K562 (cell line): ENCODE data around the gene ASCL3. TPM values are rescaled to one million over a fixed set of nuclear protein-coding genes. Genes with fewer than 3 reads are reported as not detected.

Experiments used
- ATAC-seq: fragments of 200-7000 bp; cut with Tn5 transposase; 3 replicates; pipeline ENCODE4 v1.9.1; 2020; ENCODE audit warnings: moderate library complexity
- BruUV-seq: library from RNA; stranded (reverse); fragments of 400-500 nt; replicated peaks from 2 replicates; lab custom pipeline; 2021; lab: Mats Ljungman, UMichigan
- CTCF ChIA-PET: fragments of 300-600 bp; formaldehyde crosslinking; extraction: SDS; loops from one replicate; lab custom pipeline; 2021; ENCODE audit warnings: low intra/inter-chr PET ratio; lab: Yijun Ruan, JAX
- POLR2A ChIA-PET: fragments of 300-600, 350-650 bp; sonication (Branson Sonifier 250); formaldehyde crosslinking; extraction: SDS; loops from one replicate; lab custom pipeline; 2021; ENCODE audit warnings: antibody characterized with exemption, inconsistent platforms; lab: Yijun Ruan, JAX
- DNase-seq, 4 experiments: peaks; one replicate each; pipeline versions ENCODE4 v3.0.0 to v3.0.0-alpha.2; 2011 to 2018; ENCODE audit warnings: low spot score in 3 of 4, mixed read lengths in 3 of 4; ENCODE audit errors: extremely low read depth in 1 of 4
- FAIRE-seq: peaks from 2 replicates; lab custom pipeline; 2011; peaks lifted over from hg19 to GRCh38; lab: Jason Lieb, UNC
- H2AFZ ChIP-seq: 2 replicates; pipeline ENCODE4 v1.6.0; 2011; ENCODE audit warnings: low read depth, low read length, control low read depth, inconsistent platforms
- H3K27ac ChIP-seq: fragments of 200-600 bp; 3 replicates; pipeline ENCODE4 v1.8.0; 2011; ENCODE audit warnings: low read depth, mild to moderate bottlenecking, control low read depth, inconsistent platforms, low read length, moderate library complexity, mixed read lengths; ENCODE audit errors: extremely low read depth
- H3K27me3 ChIP-seq, 2 experiments: fragments of 300-600 bp in 1 of 2; 2 replicates in 1 of 2; 3 replicates in 1 of 2; pipeline versions ENCODE4 v1.6.0 to v1.8.0; 2011; ENCODE audit warnings: inconsistent platforms in 2 of 2, low read length in 2 of 2, mild to moderate bottlenecking in 1 of 2, mixed read lengths in 1 of 2, moderate library complexity in 1 of 2; ENCODE audit not compliant: control insufficient read depth in 2 of 2, insufficient read depth in 2 of 2
- H3K36me3 ChIP-seq: fragments of 300-600 bp; 3 replicates; pipeline ENCODE4 v1.8.0; 2011; ENCODE audit warnings: mild to moderate bottlenecking, low read length, inconsistent platforms; ENCODE audit not compliant: control insufficient read depth, insufficient read depth
- H3K4me1 ChIP-seq, 2 experiments: fragments of 200-600 bp in 1 of 2; replicated peaks in 1 of 2; 2 replicates in 1 of 2; 3 replicates in 1 of 2; pipeline versions ENCODE4 v1.5.1 to v1.8.0; 2011; ENCODE audit warnings: inconsistent platforms in 2 of 2, low read length in 2 of 2, mild to moderate bottlenecking in 1 of 2, mixed read lengths in 1 of 2, moderate library complexity in 1 of 2; ENCODE audit not compliant: control insufficient read depth in 2 of 2, insufficient read depth in 2 of 2
- H3K4me2 ChIP-seq: 2 replicates; pipeline ENCODE4 v1.6.1; 2011; ENCODE audit warnings: low read length, control low read depth, inconsistent platforms, mixed read lengths; ENCODE audit not compliant: insufficient read depth
- H3K4me3 ChIP-seq: fragments of 200-600 bp; sonication (generic), shearing (Covaris generic); 2 replicates; pipeline ENCODE4 v1.5.1; 2016; ENCODE audit warnings: control low read depth, inconsistent platforms
- H3K79me2 ChIP-seq: fragments of 200-600 bp; 3 replicates; pipeline ENCODE4 v1.8.0; 2011; ENCODE audit warnings: low read length, inconsistent platforms; ENCODE audit not compliant: control insufficient read depth, insufficient read depth
- H3K9ac ChIP-seq, 2 experiments: 2 replicates each; pipeline versions ENCODE4 v1.6.0 to v1.6.1; 2011; ENCODE audit warnings: low read depth in 2 of 2, low read length in 2 of 2, control low read depth in 1 of 2, inconsistent platforms in 1 of 2, mild to moderate bottlenecking in 1 of 2, mixed read lengths in 1 of 2; ENCODE audit not compliant: insufficient read depth in 1 of 2
- H3K9me1 ChIP-seq: one replicate; pipeline ENCODE4 v1.6.0; 2011; ENCODE audit warnings: inconsistent platforms, mild to moderate bottlenecking, low read length, moderate library complexity; ENCODE audit not compliant: control insufficient read depth, insufficient read depth
- H3K9me3 ChIP-seq: replicated peaks from 2 replicates; pipeline ENCODE4 v1.5.1; 2011; ENCODE audit warnings: low read depth, low read length, inconsistent platforms; ENCODE audit not compliant: control insufficient read depth, insufficient read depth
- H4K20me1 ChIP-seq: replicated peaks from 2 replicates; pipeline ENCODE4 v1.6.1; 2011; ENCODE audit warnings: low read length, inconsistent platforms, mixed read lengths; ENCODE audit not compliant: control insufficient read depth, insufficient read depth
- ARID4B ChIP-seq: sonication (generic); formaldehyde crosslinking; IDR thresholded peaks from 2 replicates; pipeline ENCODE4 v1.8.0; 2022; ENCODE audit warnings: mild to moderate bottlenecking, missing genetic modification reagents
- CREBBP ChIP-seq: IDR thresholded peaks from one replicate; pipeline ENCODE4 v1.6.1; 2012; ENCODE audit warnings: low read depth, mild to moderate bottlenecking, control low read depth, inconsistent platforms, low read length
- E4F1 ChIP-seq: fragments of 250-450 bp; sonication (Bioruptor Pico); IDR thresholded peaks from 2 replicates; pipeline ENCODE4 v1.5.0; 2021; ENCODE audit warnings: mild to moderate bottlenecking, borderline replicate concordance
- ERF ChIP-seq: fragments of 450-650 bp; formaldehyde crosslinking; IDR thresholded peaks from 2 replicates; pipeline ENCODE4 v1.4.0; 2020; ENCODE audit warnings: mild to moderate bottlenecking, mixed read lengths
- ZNF444 ChIP-seq: fragments of 250-450 bp; sonication (Bioruptor Pico); IDR thresholded peaks from 2 replicates; pipeline ENCODE4 v1.4.0; 2020; ENCODE audit warnings: mild to moderate bottlenecking, moderate library complexity
- WGBS: fragments of 100-300 bp; shearing (Covaris generic); methylation state at CpG from one replicate; pipeline ENCODE4 v1.1.6; 2016; ENCODE audit warnings: low coverage, mixed read lengths; ENCODE audit not compliant: insufficient coverage; ENCODE audit errors: missing lambda C conversion rate; 5-methylcytosine and 5-hydroxymethylcytosine counted together
- in situ Hi-C: fragments of 300-500 bp; cut with MboI; formaldehyde crosslinking; loops from 4 replicates; pipeline ENCODE4 v1.15.0; 2018; ENCODE audit warnings: inconsistent platforms, mixed read lengths
- intact Hi-C: fragments of 100-400 bp; cut with micrococcal nuclease; formaldehyde crosslinking; loops from 2 replicates; pipeline ENCODE4 v1.14.2; 2022
- polyA plus RNA-seq, 8 experiments: library from polyadenylated mRNA; depleted of rRNA in 4 of 8; stranded (reverse) in 5 of 8; unstranded in 3 of 8; fragments of >200 nt; fragmentation: Nextera tagmentation in 2 of 8; fragmentation: Illumina TruSeq in 1 of 8; extraction: Ambion mirVana in 2 of 8; extraction: Trizol in 1 of 8; gene quantifications; 2 replicates each; pipeline versions ENCODE4 v1.2.1 to v1.2.3, GENCODE V29; 2011 to 2014; ENCODE audit warnings: inconsistent platforms in 1 of 8, missing spikeins in 1 of 8
- total RNA-seq, 7 experiments: library from RNA; depleted of rRNA in 6 of 7; stranded (reverse); fragments of >200 nt in 6 of 7; fragmentation: Illumina TruSeq in 2 of 7; extraction: Trizol in 2 of 7; gene quantifications; 2 replicates each; pipeline versions ENCODE4 v1.2.1 to v1.2.3, GENCODE V29; 2011 to 2021; ENCODE audit warnings: low replicate concordance in 1 of 7
- TF ChIP-seq, protein P1 (sequence below): fragments of 250-450 bp; sonication (Bioruptor Pico); IDR thresholded peaks from 2 replicates; pipeline ENCODE4 v1.4.0; 2020; ENCODE audit warnings: mild to moderate bottlenecking, moderate library complexity, borderline replicate concordance

Gene ASCL3
- total and polyA plus RNA-seq, 9 of the 15 experiments (the other 6 are each of a cell fraction or from before 2014, with no cell fraction given) = not detected

- no peaks in the 10 kb centered on the region for H3K9me1 ChIP-seq
- no peak overlapping the region for H3K4me3 ChIP-seq
- peaks cover 39% of the 10 kb centered on the region for H3K36me3 ChIP-seq
- no peak overlapping the region for H3K27ac ChIP-seq
- no peak for DNase-seq
- no peak for ATAC-seq
- H3K4me1 ChIP-seq = no peaks in the 10 kb centered on the region
- WGBS = 86% methylated on average over 4 of the region's 4 CpGs
- no peak overlapping the region for H2AFZ ChIP-seq
- ChIA-PET POLR2A (no interaction called here), CTCF (no interaction called here)
- no peaks in the 10 kb centered on the region for H3K27me3 ChIP-seq
- H4K20me1 ChIP-seq = no peaks in the 10 kb centered on the region
- H3K9me3 ChIP-seq = no peaks in the 10 kb centered on the region
- FAIRE-seq = no peak
- peaks cover 22% of the 10 kb centered on the region for H3K79me2 ChIP-seq
- intact Hi-C loops (loop anchor here (10.0 kb wide), 2 partner anchors 352 to 382 kb away; no protein-coding TSS in a partner anchor), in situ Hi-C loops (no loop called here)
- BruUV-seq = no TSS peak
- no peak overlapping the region for H3K9ac ChIP-seq
- H3K4me2 ChIP-seq = no peak overlapping the region
- TF ChIP-seq ERF (CRISPR knock-in tag) (no peak), ZNF444 (CRISPR knock-in tag) (no peak), CREBBP (no peak), E4F1 (CRISPR knock-in tag) (no peak), ARID4B (CRISPR knock-in tag) (no peak)
- TF ChIP-seq, protein P1, sequence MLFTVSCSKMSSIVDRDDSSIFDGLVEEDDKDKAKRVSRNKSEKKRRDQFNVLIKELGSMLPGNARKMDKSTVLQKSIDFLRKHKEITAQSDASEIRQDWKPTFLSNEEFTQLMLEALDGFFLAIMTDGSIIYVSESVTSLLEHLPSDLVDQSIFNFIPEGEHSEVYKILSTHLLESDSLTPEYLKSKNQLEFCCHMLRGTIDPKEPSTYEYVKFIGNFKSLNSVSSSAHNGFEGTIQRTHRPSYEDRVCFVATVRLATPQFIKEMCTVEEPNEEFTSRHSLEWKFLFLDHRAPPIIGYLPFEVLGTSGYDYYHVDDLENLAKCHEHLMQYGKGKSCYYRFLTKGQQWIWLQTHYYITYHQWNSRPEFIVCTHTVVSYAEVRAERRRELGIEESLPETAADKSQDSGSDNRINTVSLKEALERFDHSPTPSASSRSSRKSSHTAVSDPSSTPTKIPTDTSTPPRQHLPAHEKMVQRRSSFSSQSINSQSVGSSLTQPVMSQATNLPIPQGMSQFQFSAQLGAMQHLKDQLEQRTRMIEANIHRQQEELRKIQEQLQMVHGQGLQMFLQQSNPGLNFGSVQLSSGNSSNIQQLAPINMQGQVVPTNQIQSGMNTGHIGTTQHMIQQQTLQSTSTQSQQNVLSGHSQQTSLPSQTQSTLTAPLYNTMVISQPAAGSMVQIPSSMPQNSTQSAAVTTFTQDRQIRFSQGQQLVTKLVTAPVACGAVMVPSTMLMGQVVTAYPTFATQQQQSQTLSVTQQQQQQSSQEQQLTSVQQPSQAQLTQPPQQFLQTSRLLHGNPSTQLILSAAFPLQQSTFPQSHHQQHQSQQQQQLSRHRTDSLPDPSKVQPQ (CRISPR knock-in tag) = no peak
These were observed 14.0 kb upstream of the ASCL3 start for GRCh38 chr11:8956860-8957259.
